Measurements from ENCODE around the gene FBXO10.

GRCh38 chr9:37542895-37543294, 33.3 kb downstream of the FBXO10 start:
- TF ChIP-seq CTCF (IDR thresholded peaks at IDR 0.05; ENCODE audit: low read depth, low read length), result no peak
- no peak for TF ChIP-seq POLR2A (IDR thresholded peaks at IDR 0.05; ENCODE audit: extremely low read depth, insufficient read length)
- no peak for TF ChIP-seq MAX (IDR thresholded peaks at IDR 0.05; ENCODE audit: low read depth, low read length)
- no peak for TF ChIP-seq MYC (IDR thresholded peaks at IDR 0.05; ENCODE audit: low read depth, low read length)

Measured in NB4 (cell line).